ENCODE measurements around the gene NEGR1.

DNA sequence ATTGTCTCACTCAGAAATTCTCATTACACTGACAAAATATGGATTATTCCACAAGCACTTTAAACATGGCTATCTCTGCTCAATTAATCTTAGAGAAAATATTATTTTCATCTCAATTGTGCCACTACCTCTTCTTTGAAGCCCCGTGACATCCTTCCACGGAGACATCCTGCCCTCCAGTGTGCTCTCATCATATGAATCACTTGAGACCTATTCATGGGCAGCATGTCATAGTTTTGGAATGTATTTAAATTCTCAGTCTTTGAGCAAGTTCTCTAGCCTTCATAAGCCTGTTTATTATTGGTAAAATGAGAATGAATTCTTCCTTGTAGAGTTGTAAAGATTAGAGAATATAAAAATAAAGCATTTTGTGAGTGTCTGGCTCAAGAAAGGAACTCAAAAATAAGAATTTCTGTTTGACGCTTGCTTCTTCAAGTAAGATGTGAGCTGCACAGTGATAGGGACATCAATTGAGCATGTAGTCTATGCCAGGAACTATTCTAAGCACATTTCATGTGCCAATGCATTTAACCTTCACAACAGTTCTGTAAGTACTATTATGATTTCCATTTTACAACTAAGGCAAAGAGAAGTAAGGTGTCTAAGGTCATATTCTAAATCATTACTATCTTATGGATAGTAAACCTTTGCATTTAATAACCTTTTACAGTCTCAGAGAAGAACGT is 644.1 kb downstream of the NEGR1 start:
- TF ChIP-seq, protein P1, sequence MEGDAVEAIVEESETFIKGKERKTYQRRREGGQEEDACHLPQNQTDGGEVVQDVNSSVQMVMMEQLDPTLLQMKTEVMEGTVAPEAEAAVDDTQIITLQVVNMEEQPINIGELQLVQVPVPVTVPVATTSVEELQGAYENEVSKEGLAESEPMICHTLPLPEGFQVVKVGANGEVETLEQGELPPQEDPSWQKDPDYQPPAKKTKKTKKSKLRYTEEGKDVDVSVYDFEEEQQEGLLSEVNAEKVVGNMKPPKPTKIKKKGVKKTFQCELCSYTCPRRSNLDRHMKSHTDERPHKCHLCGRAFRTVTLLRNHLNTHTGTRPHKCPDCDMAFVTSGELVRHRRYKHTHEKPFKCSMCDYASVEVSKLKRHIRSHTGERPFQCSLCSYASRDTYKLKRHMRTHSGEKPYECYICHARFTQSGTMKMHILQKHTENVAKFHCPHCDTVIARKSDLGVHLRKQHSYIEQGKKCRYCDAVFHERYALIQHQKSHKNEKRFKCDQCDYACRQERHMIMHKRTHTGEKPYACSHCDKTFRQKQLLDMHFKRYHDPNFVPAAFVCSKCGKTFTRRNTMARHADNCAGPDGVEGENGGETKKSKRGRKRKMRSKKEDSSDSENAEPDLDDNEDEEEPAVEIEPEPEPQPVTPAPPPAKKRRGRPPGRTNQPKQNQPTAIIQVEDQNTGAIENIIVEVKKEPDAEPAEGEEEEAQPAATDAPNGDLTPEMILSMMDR (conservative IDR thresholded peaks at IDR 0.05; ENCODE audit: low read length): no peak
- no peak for TF ChIP-seq EZH2phosphoT487 (IDR thresholded peaks at IDR 0.05; ENCODE audit: borderline replicate concordance)

Measured in Loucy (cell line).